H1 (cell line): ENCODE results near the gene TACC2. TPM values are rescaled to one million over a fixed set of nuclear protein-coding genes. Genes with fewer than 3 reads are reported as not detected.

Experiments
- BRCA1 ChIP-seq: IDR thresholded peaks from 2 replicates; pipeline ENCODE4 v1.6.1; 2012; ENCODE audit warnings: low read depth, low read length, improper control_type of control experiment
- EP300 ChIP-seq, 2 experiments: IDR thresholded peaks; 1 replicate in 1 of 2; 2 replicates in 1 of 2; pipeline ENCODE4 v1.6.1; 2011 to 2012; ENCODE audit warnings: low read depth in 2 of 2, low read length in 2 of 2, mild to moderate bottlenecking in 2 of 2, borderline replicate concordance in 1 of 2, inconsistent platforms in 1 of 2, moderate library complexity in 1 of 2
- JUND ChIP-seq: IDR thresholded peaks from 2 replicates; pipeline ENCODE4 v1.6.1; 2011; ENCODE audit warnings: mild to moderate bottlenecking, improper control_type of control experiment, low read length
- MAFK ChIP-seq: IDR thresholded peaks from 2 replicates; pipeline ENCODE4 v1.6.1; 2012; ENCODE audit warnings: low read depth, mild to moderate bottlenecking, improper control_type of control experiment, low read length
- RNF2 ChIP-seq: fragments of 200-900, 300-1000 bp; sonication (generic); IDR thresholded peaks from 2 replicates; pipeline ENCODE4 v1.7.1; 2016; ENCODE audit warnings: borderline replicate concordance, low read depth, mild to moderate bottlenecking, antibody characterized with exemption, low read length; ENCODE audit not compliant: poor library complexity, severe bottlenecking; ENCODE audit errors: missing control alignments
- SIN3A ChIP-seq, 2 experiments: IDR thresholded peaks in 1 of 2; conservative IDR thresholded peaks in 1 of 2; 2 replicates each; pipeline ENCODE4 v1.6.1; 2011 to 2012; ENCODE audit warnings: low read length in 2 of 2, improper control_type of control experiment in 1 of 2, low read depth in 1 of 2, mild to moderate bottlenecking in 1 of 2
- TAF7 ChIP-seq: optimal IDR thresholded peaks from 2 replicates; pipeline ENCODE3; 2011; ENCODE audit warnings: low read depth, mild to moderate bottlenecking, inconsistent platforms, low read length, moderate library complexity, borderline replicate concordance
- TCF12 ChIP-seq: IDR thresholded peaks from 2 replicates; pipeline ENCODE4 v1.6.1; 2011; ENCODE audit warnings: low read depth, mild to moderate bottlenecking, low read length
- polyA plus RNA-seq, 7 experiments: library from polyadenylated mRNA; depleted of rRNA in 3 of 7; stranded (reverse) in 5 of 7; unstranded in 2 of 7; fragments of >200 nt in 5 of 7; fragments of 200-250 nt in 2 of 7; gene quantifications; 1 replicate in 5 of 7; 2 replicates in 1 of 7; 4 replicates in 1 of 7; pipeline versions ENCODE4 v1.2.1 to v1.2.3, GENCODE V29; 2011 to 2013; ENCODE audit warnings: missing spikeins in 2 of 7, mixed read lengths in 2 of 7
- total RNA-seq: library from RNA; stranded (reverse); fragmentation: NEBNext Ultra II Directional; extraction: Animal tissue kit (Norgen Biotek cat#: 25700); gene quantifications from 2 replicates; pipeline ENCODE4 v1.2.1, GENCODE V29; 2021

TACC2 gene
- total and polyA plus RNA-seq, 2 of the 8 experiments (the other 6 are each of a cell fraction or from before 2014, with no cell fraction given) = 21.2 to 46.6 TPM

DNA sequence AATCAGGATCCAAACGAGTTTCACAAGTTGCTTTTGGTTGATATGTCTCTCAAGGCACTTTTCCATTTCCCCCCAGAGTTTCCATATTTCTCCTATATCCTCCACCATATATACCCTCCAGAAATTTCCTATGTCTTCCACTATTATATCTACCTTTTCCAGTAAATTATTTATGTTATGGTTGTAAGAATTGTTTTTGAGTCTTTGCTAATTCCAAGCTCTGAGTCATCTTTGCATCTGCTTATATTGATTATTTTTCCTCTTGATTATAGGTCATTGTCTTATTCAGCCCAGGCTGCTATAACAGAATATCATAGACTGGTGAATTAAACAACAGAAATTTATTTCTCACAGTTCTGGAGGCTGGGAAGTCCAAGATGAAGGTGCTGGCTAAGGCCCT, 12.7 kb downstream of the TACC2 start (continued):
- TF ChIP-seq SIN3A (conservative IDR thresholded peaks at IDR 0.05 in 1 of 2, IDR thresholded peaks at IDR 0.05 in 1 of 2; ENCODE audit: low read depth in 1 of 2, low read length in 2 of 2) (no peak), EP300 (IDR thresholded peaks at IDR 0.05; ENCODE audit: borderline replicate concordance in 1 of 2, low read depth in 2 of 2, low read length in 2 of 2) (no peak), RNF2 (no peak), JUND (no peak), TAF7 (no peak), BRCA1 (no peak), TCF12 (no peak), MAFK (no peak)
